NAMALWA (cell line): Measurements from ENCODE around the gene CCDC185.
"Not testable (repeated sequence)": the region's sequence is repeated elsewhere in the genome, so short reads cannot be mapped to it uniquely, and the experiment has no call there.

ENCODE experiments used
- DNase-seq: peaks from one replicate; pipeline ENCODE4 v3.0.0-alpha.2; 2015; ENCODE audit warnings: low spot score

The CCDC185 gene

DNA sequence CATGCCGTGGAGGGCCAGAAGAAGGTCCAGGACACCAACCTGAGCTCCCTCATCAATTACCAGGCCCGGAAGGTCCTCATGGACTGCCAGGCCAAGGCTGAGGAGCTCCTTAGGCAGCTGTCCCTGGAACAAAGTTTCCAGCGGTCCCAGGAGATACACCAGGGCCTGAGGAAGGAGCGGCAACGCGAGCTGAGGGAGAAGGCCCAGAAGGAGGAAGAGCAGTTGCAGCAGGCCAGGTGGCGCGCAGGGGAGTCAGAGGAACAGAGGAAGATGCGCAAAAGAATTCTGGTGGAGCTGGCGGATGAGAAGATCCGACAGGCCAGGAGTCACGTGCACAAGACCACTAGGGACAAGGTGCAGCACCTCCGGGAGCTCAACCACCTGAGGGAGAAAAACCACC, 1.5 kb downstream of the CCDC185 start:
- DNase-seq: no peak

DNA sequence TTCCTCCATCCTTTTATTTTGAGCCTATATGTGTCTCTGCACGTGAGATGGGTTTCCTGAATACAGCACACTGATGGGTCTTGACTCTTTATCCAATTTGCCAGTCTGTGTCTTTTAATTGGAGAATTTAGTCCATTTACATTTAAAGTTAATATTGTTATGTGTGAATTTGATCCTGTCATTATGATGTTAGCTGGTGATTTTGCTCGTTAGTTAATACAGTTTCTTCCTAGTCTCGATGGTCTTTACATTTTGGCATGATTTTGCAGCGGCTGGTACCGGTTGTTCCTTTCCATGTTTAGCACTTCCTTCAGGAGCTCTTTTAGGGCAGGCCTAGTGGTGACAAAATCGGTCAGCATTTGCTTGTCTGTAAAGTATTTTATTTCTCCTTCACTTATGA, 6.2 kb downstream of the CCDC185 start:
- DNase-seq: not testable (repeated sequence)

DNA sequence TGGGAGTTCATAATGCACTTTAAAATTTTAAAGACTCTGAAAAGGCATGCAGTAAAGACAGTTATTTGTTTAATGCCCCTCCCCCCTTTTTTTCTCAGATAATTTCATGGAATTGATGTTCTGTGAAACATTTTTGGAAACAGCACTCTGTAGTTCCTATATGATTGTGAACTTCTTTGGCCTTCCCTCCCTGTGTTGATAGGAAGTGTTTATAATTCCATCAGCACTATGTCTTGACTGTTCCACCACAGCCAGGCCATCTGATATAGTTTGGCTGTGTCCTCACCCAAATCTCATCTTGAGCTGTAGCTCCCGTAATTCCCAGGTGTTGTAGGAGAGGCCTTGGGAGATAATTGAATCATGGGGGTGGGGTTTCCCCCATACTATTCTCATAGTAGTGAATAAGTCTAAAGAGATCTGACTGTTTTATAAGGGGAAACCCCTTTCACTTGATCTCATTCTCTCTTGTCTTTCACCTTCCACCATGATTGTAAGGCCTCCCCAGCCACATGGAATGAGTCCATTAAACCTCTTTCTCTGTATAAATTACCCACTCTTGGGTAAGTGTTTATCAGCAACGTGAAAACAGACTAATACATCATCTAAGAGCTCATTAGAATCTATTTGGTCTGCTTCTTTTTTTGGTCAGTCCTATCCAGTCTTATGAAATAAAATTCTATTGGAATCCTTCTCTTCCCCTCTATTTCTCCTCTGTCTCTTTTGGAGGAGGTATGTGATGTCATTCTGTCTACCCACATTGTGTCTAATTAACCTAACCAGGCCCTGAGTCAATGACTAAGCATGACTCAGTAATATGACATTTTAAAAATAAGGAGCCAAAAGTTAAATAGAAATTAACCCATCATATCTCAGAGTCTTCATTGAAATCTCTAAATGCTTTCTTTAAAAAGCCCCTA, 8.9 kb downstream of the CCDC185 start:
- DNase-seq: no peak

DNA sequence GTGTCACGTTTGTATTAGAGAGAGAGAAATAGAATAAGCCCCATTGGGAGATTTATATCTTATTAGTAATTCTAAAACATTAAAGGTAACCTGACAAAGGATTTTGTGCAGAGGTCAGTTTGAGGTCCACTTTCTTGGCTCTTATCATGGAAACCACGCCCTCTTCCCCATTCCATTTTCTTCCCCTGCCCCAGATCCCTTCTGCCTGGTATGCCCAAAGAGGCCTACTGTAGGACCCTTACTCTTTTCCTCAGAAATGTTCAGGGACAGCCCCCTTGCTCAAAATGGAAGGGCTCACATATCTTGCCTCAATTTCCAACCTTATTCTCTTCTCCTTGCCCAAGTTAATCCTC, 9.6 kb downstream of the CCDC185 start:
- no peak for DNase-seq

DNA sequence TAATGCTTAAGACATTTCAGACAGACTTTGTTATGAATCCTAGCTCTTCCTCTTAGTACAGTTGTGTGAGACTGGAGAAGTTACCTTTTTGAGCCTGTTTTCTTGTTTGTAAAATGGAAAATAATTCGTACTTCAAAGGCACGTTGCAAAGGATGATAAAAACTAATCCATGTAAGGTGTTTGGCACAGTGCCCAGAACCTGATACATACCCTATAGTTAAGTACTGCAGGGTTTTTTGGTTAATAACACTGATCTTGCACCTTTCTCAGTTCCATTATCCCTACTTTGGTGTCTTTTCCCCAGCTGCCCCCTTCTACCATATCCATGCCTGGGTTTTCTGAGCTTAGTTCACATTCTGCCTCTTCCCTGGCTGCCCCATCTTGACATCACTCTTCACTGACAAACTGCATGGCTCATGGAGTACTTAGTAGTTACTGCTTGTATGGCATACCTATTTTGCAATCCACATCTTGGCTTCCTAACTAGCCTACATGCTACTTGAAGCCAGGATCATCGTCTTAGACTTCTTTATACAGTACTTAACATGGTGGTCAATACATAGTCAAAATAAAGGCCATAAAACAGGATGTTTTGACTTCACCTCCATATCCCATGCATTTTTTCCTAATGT, 10.1 kb downstream of the CCDC185 start:
- no peak for DNase-seq

DNA sequence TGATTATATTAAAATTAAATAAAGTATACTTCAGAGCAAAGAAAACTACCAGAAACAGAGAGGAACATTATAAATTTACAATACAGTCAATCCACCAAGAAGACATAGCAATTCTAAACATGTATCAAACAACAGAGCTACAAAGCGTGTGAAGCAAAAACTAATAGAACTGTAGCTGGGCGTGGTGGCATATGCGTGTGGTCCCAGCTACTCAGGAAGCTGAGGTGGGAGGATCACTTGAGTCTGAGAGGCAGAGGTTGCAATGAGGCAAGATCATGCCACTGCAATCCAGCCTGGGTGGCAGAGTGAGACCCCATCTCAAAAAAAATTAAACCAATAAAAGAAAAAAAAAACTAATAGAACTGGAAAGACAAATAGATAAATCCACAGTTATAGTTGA, 12.3 kb downstream of the CCDC185 start:
- DNase-seq: no peak

DNA sequence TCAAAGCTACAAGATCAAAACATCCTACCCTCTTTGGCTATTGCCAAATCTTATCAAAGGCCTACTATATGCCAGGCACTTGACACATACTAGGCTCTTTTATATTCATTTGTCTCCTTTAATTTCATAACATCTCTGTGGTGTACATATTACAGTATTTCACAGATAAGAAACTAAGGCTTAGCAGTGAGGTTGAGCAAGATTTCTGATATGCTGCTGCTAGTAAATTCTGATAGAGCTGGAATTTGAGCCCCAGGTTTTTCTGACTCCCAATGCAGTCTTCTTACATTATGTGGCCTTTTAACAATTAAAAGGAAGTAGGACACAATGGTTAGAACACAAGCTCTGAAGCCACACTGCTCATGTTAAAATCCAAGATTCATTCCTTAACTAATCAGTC, 16.8 kb downstream of the CCDC185 start:
- no peak for DNase-seq

DNA sequence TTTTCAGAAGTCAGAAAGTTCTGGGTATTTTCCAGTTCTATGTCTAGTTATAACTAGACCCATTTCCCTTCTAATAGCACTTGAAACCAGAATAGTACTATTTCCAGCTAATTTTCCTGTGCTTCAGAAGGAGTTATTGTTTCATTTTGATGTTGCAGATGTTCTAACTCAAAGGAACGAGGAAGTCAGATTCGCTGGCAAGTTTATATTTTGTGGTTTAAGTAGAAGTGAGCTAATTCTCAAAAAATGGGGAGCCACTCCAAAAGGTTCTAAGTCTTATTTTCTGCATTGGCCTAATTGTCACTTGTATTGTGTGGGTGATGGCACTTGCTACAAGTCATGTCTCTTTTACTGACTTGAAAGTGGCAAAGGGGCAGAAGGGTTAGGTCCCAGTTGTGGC, 18.1 kb downstream of the CCDC185 start:
- no peak for DNase-seq

DNA sequence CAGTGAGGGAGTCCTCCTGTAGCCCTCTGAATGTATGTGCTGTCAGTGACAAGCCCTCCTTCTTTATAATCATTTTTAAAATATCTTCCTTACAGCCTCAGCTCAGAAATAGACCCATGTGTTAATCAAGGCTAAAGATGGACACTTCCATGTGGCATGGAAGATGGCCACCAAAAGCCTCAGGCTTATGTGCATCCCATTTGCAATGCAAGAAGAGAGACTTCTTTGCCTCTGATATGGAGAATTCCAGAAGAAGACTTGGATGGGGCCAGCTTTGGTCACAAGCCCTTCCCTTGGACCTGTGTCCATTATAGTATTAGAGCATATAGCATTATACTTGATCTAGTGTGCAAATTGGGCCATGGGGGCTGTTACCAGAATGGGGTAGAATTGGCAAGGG, 18.5 kb downstream of the CCDC185 start:
- no peak for DNase-seq

DNA sequence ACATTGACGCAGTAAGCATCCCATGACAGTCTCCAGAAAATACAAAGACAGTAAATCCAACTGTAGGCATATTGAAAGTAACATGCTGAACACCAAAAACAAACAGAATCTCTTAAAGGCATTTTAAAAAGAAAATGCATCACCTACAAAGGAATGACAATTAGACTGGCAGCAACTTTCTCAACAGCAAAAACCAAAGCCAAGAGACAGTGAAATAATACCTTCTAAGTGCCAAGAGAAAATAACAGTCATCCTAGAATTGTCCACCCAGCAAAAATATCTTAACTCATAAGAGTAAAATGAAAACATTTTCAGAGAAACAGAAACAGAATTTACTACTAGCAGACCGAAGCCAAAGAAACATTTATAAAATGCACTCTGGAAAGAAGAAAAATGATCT, 20.0 kb downstream of the CCDC185 start:
- DNase-seq: no peak

DNA sequence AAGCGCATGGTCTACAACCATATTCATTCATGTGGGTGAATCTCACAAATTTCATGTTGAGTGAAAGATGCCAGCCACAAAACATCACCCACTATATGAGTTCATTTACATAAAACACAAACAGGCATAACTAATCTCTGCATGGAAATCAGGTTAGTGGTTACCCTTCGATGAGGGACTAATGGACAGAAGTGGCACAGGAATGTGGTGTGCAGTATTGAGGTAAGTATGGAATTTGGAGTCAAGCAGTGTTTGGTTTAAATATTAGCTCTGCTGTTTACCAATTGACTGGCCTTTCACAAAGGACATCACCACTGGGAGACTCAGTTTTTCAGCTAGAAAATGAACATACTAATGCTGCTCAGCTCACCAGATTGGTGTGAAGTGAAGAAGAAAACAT, 24.2 kb downstream of the CCDC185 start:
- no peak for DNase-seq

DNA sequence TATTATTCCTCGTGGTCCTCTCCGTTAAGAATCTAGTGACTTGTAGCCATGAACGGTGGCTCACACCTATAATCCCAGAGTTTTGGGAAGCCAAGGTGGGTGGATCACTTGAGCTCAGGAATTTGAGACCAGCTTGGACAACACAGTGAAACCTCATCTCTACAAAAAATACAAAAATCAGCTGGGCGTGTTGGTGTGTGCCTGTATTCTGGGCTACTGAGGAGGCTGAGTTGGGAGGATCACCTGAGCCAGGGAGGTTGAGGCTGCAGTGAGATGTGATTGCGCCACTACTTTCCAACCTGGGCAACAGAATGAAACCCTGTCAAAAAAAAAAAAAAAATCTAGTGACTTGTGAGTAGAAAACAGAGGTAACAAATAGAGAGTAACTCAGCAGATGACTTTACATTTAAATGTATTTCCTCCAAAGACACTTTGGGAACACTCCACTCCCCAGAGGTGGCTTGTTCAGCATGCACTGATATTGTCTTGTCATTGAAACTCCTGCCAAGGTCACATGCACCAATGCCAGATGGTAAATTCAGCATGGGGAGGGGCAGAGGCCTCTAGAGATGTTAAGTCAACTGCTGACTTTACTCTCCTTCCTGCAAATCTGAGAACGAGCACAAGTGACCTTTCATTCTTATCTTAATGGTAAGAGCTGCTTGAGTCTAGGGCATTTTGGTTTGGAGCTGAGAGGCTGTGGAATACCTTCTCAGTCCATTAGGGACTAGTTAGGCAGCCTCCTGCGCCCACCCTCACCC, 24.9 kb downstream of the CCDC185 start:
- no peak for DNase-seq

DNA sequence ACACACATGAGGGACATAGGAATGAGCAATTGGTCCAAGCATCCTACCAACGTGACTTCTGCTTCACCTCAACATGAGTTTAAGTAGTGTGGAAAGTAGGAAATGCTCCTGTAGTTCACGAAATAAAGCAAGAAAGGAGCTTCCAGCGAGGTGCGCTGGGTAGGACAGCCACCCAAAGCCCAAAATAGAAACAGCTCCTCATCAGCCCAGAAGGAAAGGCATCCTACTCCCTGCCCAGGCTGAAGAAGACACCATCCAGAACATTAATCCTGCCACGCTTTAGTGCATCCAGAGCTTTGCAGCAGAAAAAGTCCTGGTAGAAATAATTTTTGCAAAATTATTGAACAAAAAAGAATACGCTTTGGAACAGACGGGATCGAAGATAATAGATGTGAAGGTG, 25.9 kb downstream of the CCDC185 start:
- DNase-seq: no peak

DNA sequence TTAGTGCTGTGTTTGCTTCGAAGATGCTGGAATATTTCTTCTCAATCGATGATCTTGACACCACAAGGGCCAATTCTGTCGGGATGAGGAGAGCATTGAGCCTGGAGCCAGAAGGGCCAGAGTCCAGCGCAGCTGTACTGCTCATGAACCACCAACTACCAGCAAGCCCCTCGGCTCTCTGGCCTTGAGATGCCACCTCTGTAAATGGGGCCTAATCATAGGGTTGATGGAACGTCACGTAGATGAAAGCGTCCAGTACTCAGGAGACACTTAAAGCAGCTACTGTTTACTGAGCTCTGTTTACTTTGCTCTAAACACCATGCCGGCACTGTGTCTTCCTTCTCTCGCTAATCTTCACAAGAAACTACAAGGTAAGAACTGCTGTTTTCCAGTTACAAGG, 26.3 kb downstream of the CCDC185 start:
- no peak for DNase-seq

DNA sequence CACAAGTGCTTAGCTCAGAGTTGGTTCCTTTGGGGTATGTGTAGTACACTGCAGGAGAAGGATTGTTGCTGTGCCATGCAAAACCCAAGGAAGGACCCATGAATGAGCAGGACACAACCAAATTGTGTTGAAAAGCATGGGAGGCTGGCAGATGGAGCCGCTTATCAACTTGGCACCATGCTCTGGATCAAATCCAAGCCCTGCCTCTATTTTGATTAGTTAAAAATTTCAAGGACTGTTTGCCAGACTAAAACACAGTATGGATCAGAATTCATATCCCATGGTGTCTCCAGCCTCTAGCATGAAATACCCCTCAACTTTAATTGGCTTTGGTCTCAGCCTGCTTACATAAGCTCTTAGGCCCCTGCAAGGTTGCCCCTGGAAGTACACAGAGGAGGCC, 27.8 kb downstream of the CCDC185 start:
- no peak for DNase-seq

DNA sequence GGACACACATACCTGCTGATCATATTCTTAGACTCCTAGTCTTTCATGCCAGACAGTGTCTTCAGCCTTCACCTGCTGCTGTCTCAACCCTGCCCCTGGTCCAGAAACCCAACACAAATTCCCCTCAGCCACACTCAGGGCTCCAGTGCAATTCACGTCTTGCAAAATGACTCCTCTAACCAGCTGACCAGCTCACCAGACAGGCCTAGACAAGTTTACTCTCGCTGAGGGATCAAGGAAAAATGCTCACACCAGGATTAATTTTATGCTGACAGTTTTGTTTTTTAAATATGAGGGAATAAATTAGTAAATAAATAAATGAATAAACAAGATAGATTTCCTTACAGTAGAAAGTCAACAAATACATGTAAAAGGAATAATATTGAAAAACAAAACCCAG, 28.5 kb downstream of the CCDC185 start:
- no peak for DNase-seq

DNA sequence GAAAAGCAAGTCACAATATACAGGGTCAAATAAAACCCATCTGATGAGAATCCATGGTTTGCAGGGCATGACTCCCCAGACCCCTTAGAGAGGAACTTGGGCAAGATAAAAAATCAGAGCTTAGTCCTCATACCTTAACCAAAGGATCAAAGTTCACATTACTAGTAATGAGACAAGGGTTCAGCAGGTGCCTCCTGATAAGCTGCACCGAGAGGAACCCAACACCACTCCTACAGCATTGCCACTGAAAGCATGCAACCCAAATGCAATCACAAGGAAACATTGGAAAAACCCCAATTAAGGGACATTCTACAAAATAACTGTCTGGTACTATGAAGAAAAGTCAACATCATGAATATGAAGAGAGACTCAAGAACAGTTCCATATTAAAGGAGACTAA, 29.7 kb downstream of the CCDC185 start:
- no peak for DNase-seq

DNA sequence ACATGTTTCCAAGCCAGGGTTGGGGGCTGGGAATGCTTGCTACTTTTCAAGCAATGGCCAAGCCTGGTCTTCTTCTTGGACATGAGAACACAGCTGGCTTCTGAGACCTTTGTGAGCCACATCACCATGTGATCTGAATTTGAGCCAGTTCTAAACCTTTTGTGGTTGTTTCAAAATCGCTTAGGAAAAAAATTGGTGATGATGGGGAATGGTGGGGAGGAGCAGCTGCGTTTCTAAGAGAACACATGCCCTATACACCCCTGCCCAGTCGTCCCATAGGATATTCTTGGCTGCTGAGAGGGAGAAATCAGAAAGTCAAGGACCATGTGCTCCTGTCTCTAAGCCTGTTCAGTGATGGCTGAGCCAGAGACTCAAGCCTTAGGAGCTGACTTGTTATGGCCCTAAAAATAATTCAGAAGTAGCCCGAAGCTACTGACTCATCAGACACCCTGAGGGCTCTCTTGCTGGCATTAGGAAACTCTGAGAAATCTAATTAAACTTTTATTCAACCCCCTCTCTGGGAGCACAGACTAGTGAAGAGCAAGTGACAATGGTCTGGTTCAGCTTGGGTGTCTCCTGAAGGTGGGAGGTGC, 30.5 kb downstream of the CCDC185 start:
- DNase-seq: no peak

DNA sequence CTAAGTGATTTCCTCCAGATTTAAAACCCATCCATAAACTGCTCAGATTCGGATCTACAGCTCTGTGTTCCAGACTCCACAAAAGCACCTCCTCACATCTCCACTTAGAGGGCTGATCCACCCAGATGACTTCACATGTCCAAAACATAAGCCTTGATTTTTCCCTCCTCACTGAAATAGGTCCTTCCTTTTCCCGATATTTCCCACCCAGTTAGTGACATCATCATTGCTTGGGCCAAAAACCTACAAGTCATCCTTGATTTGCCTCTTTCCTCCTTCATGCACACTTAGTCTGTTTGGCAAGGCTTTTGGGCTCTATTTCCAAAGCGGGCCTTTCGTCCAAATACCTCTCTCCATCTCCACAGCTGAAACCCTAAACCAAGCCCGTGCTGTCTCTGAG, 32.3 kb downstream of the CCDC185 start:
- DNase-seq: no peak

DNA sequence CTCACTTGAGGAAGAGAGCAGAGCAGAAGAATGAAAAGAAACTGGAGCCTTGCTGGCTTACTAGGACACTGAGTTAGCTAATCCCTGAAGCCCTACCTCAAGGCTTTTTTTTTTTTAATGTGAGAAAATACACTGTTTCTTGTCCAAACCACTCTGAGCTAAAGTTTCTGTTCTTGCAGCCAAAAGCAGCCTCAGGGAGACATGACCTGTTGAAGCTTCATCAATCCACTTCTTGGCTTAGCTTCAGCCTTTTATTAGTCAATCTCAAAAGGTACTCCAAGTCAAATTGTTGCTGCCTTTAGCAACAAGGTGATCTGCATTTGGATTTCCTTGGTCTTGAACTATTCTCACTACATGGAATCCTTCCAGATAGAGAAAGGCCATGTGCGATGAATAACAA, 33.7 kb downstream of the CCDC185 start:
- DNase-seq: no peak

DNA sequence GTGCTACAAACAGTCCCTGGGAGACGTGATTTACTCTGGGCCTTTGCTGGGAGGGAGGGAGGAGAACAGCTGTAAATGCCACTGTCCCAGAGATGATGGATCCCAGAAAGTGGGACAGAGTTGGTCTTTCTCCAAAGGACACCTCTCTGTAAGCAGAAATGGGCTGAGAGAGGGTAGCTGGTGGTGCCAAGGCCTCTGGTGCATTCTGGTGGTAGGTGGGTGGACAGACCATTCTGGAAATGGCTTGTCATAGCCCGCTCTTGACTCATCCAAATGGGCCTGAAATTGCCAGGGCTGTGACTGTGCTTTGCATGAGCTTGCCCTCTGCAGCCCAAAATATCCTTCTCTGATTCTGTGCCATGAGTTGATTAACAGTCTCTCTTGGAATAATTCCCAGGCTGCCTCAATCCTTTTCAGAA, 36.1 kb downstream of the CCDC185 start:
- no peak for DNase-seq

DNA sequence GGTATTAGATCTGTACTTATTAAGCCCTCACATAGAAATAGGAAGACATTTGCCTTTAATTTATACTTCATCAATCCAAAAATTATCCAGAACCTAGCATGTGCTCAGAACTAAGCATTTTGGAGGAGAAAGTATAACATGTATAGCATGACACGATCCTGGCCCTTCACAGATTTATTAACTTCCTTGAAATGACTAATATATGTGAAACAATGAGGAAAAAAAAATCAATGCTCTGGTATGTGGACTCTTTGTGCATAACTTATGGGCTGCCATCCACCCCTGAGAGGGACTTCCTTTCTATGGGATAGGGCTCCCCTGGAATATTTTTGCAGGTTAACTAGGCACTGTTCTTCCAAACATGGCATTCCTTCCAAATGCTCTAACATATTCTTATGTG, 36.6 kb downstream of the CCDC185 start:
- no peak for DNase-seq

DNA sequence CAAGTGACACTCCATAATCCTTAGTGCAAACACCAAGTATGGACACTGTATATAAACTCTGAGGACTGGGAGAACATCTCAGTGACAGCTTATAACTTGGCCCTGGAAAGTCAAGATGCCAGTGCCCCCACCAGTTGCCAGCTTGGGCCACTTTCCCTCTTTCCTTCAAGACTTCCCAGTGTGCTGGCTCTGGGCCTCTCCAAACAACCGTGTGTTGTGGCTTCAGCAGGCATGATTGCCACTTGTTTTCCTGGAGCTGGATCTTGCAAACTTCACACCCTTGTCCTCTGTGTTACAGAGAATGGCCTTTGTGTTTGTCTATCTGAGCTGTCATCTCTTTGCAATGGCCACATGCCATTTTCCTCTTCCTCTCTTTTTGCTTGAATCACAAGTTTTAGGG, 37.0 kb downstream of the CCDC185 start:
- no peak for DNase-seq
